ENCODE results near the gene MAPRE3.
A peak's percentile ranks its signal among the peaks of the same experiment; 100 is the strongest.

Gene MAPRE3

GRCh38 chr2:27000995-27001394, 30.6 kb downstream of the MAPRE3 start:
- peaks cover 0 to 10% (median 0%) of the 10 kb centered on the region in 11 experiments; a peak in 2 of 22 replicates for H4K20me1 ChIP-seq
- no peak overlapping the region for H3K4me2 ChIP-seq
- TF ChIP-seq Cebpa-rat (IDR thresholded peaks at IDR 0.05): no peak

DNA sequence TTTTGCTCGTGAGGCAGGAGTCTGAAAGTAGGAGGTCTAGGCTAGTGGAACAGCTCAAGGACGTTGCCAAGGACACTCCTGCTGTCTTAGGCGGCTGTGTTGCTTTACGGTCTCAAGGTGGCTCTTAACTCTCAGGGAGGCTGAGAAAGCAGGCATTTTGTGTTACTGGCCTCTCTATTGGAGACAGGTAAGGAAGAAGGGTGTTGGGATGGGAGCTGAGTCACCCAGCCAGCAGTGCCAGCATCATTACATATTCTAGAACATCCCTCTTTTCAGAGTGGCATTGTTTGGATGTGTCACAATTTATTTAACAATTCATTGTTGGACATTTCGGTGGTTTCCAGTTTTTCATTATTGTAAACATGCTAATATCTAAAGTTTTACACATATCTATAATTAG, 31.5 kb downstream of the MAPRE3 start:
- H3K4me3 ChIP-seq: no peak overlapping the region
- peaks cover 0 to 10% (median 0%) of the 10 kb centered on the region in 11 experiments; a peak in 2 of 22 replicates for H4K20me1 ChIP-seq
- H3K9ac ChIP-seq: no peak overlapping the region
- no peaks in the 10 kb centered on the region for H3K27me3 ChIP-seq
- no peaks in the 10 kb centered on the region for H3K9me3 ChIP-seq (replicated peaks in 1 of 11)
- no peak for TF ChIP-seq Cebpa-rat (IDR thresholded peaks at IDR 0.05)
- no peak overlapping the region for H3K4me2 ChIP-seq
- no peak overlapping the region for H3K27ac ChIP-seq
- peaks cover 0 to 19% (median 0%) of the 10 kb centered on the region in 10 experiments; a peak in 8 of 20 replicates for H3K4me1 ChIP-seq
- no peaks in the 10 kb centered on the region for H3K36me3 ChIP-seq

More at GRCh38 chr2:27000995-27001394, 30.6 kb downstream of the MAPRE3 start:
- no peak overlapping the region for H3K9ac ChIP-seq
- H3K27ac ChIP-seq: no peak overlapping the region
- H3K4me3 ChIP-seq: no peak overlapping the region
- no peaks in the 10 kb centered on the region for H3K27me3 ChIP-seq
- no peaks in the 10 kb centered on the region for H3K36me3 ChIP-seq
- no peaks in the 10 kb centered on the region for H3K9me3 ChIP-seq (replicated peaks in 1 of 11)
- peaks cover 0 to 19% (median 0%) of the 10 kb centered on the region in 10 experiments; a peak in 8 of 20 replicates for H3K4me1 ChIP-seq

GRCh38 chr2:27003007-27003406, 32.6 kb downstream of the MAPRE3 start:
- TF ChIP-seq Cebpa-rat (IDR thresholded peaks at IDR 0.05): no peak
- H4K20me1 ChIP-seq: peaks cover 0 to 6% (median 0%) of the 10 kb centered on the region in 11 experiments; a peak in 1 of 22 replicates
- H3K4me3 ChIP-seq: no peak overlapping the region
- H3K9me3 ChIP-seq (replicated peaks in 1 of 11): no peaks in the 10 kb centered on the region
- no peak overlapping the region for H3K9ac ChIP-seq
- H3K27me3 ChIP-seq: no peaks in the 10 kb centered on the region
- H3K27ac ChIP-seq: no peak overlapping the region
- peaks cover 0 to 19% (median 0%) of the 10 kb centered on the region in 10 experiments; a peak in 8 of 20 replicates for H3K4me1 ChIP-seq
- no peaks in the 10 kb centered on the region for H3K36me3 ChIP-seq
- H3K4me2 ChIP-seq: no peak overlapping the region

DNA sequence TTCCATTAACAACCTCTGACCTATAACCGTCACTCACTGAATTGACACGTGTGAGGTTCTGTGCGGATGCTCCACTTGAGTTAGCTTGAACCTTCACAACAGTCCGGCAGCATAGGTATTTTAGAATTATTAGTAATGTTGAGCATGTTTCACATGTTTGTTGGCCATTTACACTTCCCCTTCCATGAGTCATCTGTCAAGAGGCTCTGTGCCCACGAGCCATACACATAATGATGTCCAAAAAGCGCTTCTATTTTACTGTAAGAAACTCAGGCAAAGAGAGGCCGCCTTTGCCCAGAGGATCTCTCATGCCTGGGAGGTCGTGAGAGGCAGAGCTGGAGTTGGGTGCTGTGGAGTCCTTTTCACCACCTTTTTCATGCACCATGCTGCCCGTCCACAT, 33.4 kb downstream of the MAPRE3 start:
- Histone ChIP-seq H3K4me1 (peaks cover 0 to 19% (median 0%) of the 10 kb centered on the region in 10 experiments; a peak in 8 of 20 replicates), H3K27ac (no peak overlapping the region), H3K9me3 (replicated peaks in 1 of 11) (0 out of 22 replicates have a peak, but pooled peaks cover 0 to 4% (median 0%) of the 10 kb centered on the region in 11 experiments), H3K36me3 (no peaks in the 10 kb centered on the region), H3K9ac (no peak overlapping the region), H3K4me3 (no peak overlapping the region), H3K27me3 (no peaks in the 10 kb centered on the region), H3K4me2 (peak overlapping the region in 3 of 11 experiments; percentile 31 to 65 (median 44); a peak in 5 of 22 replicates), H4K20me1 (0 out of 22 replicates have a peak, but pooled peaks cover 0 to 3% (median 0%) of the 10 kb centered on the region in 11 experiments)
- no peak for TF ChIP-seq Cebpa-rat (IDR thresholded peaks at IDR 0.05)

DNA sequence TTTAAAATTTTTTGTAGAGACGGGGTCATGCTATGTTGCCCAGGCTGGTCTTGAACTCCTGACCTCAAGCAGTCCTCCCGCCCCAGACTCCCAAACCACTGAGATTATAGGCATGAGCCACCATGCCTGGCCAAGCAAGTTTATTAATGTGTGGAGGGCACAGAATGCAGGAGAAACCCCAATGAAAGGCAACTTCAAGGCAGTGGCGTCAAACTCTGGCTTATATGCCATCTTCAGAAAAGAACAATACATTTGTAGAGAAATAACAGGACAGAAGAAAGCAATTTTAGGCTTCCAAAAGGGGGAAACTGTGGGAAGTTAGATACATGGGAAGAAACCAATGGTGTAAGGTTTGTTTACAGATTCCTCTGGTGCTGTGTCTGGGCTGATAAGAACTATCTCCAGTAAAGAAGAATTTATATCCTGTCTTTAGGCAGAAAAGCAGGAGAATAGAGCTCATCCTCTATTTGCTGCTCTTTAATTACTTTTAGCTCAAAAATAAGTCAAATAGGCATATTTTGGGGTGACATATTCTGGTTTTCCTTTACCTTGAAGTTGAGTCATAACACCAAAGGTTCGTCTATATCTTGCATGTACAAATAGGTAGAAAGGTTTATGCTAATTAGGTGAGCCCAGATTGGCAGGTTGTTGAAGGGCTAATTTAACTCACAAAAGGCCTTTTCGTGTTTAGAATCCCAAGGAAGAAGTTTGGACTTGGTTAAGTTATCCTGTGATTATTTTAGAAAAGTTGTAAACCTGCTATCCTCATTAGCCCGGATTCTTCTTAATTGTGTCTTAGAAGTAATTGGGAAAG, 36.4 kb downstream of the MAPRE3 start:
- Histone ChIP-seq H3K9me3 (replicated peaks in 1 of 11) (0 out of 22 replicates have a peak, but pooled peaks cover 0 to 4% (median 0%) of the 10 kb centered on the region in 11 experiments), H3K27me3 (no peaks in the 10 kb centered on the region), H3K4me2 (no peak overlapping the region), H3K36me3 (no peaks in the 10 kb centered on the region), H3K4me3 (no peak overlapping the region), H3K9ac (no peak overlapping the region), H4K20me1 (no peaks in the 10 kb centered on the region; a peak in 1 of 22 replicates), H3K4me1 (peaks cover 0 to 21% (median 0%) of the 10 kb centered on the region in 10 experiments; a peak in 8 of 20 replicates), H3K27ac (no peak overlapping the region)
- TF ChIP-seq Cebpa-rat (IDR thresholded peaks at IDR 0.05): no peak

GRCh38 chr2:27007416-27008374, 37.3 kb downstream of the MAPRE3 start:
- Histone ChIP-seq H3K4me1 (peaks cover 0 to 21% (median 0%) of the 10 kb centered on the region in 10 experiments; a peak in 8 of 20 replicates), H4K20me1 (no peaks in the 10 kb centered on the region; a peak in 1 of 22 replicates), H3K4me2 (no peak overlapping the region), H3K9me3 (replicated peaks in 1 of 11) (0 out of 22 replicates have a peak, but pooled peaks cover 0 to 4% (median 0%) of the 10 kb centered on the region in 11 experiments), H3K36me3 (no peaks in the 10 kb centered on the region), H3K9ac (no peak overlapping the region), H3K4me3 (no peak overlapping the region), H3K27me3 (no peaks in the 10 kb centered on the region), H3K27ac (no peak overlapping the region)
- no peak for TF ChIP-seq Cebpa-rat (IDR thresholded peaks at IDR 0.05)

DNA sequence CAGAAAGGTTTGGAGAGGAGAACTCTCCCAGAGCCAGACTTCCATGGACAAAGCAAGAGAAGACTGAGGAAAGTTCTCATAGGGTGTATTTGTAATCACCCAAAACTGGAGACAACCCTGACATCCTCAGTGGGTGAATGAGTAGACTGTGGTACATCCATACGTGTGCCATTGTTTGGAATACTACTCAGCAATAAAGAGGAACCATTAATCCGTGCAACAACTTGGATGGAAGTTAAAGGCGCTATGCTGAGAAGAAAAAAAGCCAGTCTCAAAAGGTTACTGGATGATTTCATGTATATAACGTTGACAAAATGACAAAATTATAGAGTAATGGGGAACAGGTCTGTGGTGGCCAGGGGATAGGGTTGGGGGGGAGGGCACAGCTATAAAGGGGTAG, 38.2 kb downstream of the MAPRE3 start:
- H3K27ac ChIP-seq: no peak overlapping the region
- no peak overlapping the region for H3K9ac ChIP-seq
- H3K27me3 ChIP-seq: no peaks in the 10 kb centered on the region
- peaks cover 0 to 17% (median 0%) of the 10 kb centered on the region in 10 experiments; a peak in 8 of 20 replicates for H3K4me1 ChIP-seq
- no peak overlapping the region for H3K4me2 ChIP-seq
- no peak overlapping the region for H3K4me3 ChIP-seq
- no peaks in the 10 kb centered on the region; a peak in 1 of 22 replicates for H4K20me1 ChIP-seq
- H3K9me3 ChIP-seq (replicated peaks in 1 of 11): 0 out of 22 replicates have a peak, but pooled peaks cover 0 to 4% (median 0%) of the 10 kb centered on the region in 11 experiments
- no peak for TF ChIP-seq Cebpa-rat (IDR thresholded peaks at IDR 0.05)
- no peaks in the 10 kb centered on the region for H3K36me3 ChIP-seq

DNA sequence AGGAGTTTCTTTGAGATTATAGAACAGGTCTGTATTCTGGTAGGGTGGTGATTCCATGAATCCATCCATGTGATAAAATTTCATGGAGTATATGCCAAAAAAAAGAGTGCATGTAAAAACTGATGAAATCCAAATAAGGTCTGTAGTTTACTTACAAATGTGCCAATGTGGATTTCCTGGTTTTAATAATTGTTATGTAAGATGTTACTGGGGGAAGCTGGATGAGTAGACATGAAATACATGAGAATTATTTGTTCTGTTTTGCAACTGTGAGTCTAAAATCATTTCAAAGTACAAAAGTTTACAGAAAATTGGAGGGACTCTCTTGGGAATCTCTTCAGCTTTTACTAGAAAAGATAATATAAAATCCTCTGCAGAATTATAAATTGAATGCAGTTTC, 38.6 kb downstream of the MAPRE3 start:
- Histone ChIP-seq H3K4me1 (peaks cover 0 to 13% (median 0%) of the 10 kb centered on the region in 10 experiments; a peak in 8 of 20 replicates), H3K4me2 (no peak overlapping the region)

More for the DNA sequence above, 38.6 kb downstream of the MAPRE3 start:
- H3K9ac ChIP-seq: no peak overlapping the region
- H3K4me3 ChIP-seq: no peak overlapping the region
- no peaks in the 10 kb centered on the region for H3K36me3 ChIP-seq
- no peaks in the 10 kb centered on the region; a peak in 1 of 22 replicates for H4K20me1 ChIP-seq
- no peaks in the 10 kb centered on the region for H3K27me3 ChIP-seq
- TF ChIP-seq Cebpa-rat (IDR thresholded peaks at IDR 0.05): no peak
- H3K27ac ChIP-seq: no peak overlapping the region
- H3K9me3 ChIP-seq (replicated peaks in 1 of 11): 0 out of 22 replicates have a peak, but pooled peaks cover 0 to 4% (median 0%) of the 10 kb centered on the region in 11 experiments

All from BLaER1 treated with 17β-estradiol and CSF1 and Interleukin-3, amounts not matched to agents 10 nM and 100 nM (cell line).